ENCODE measurements around the gene GTF3C6.

The GTF3C6 gene

GRCh38 chr6:110939429-110940200 is 18.9 kb upstream of the GTF3C6 start:
- H3K4me3 ChIP-seq (ENCODE audit: low read depth, low read length): no peak overlapping the region
- TF ChIP-seq CTCF (IDR thresholded peaks at IDR 0.05; ENCODE audit: borderline replicate concordance, insufficient read depth, low read depth, low read length): no peak

- no peak for TF ChIP-seq CTCF (IDR thresholded peaks at IDR 0.05; ENCODE audit: borderline replicate concordance, insufficient read depth, low read depth, low read length)
- no peak overlapping the region for H3K4me3 ChIP-seq (ENCODE audit: low read depth, low read length)
These were observed 13.8 kb upstream of the GTF3C6 start for GRCh38 chr6:110944681-110945151.

- no peak for TF ChIP-seq CTCF (IDR thresholded peaks at IDR 0.05; ENCODE audit: borderline replicate concordance, insufficient read depth, low read depth, low read length)
- H3K4me3 ChIP-seq (ENCODE audit: low read depth, low read length): no peak overlapping the region
These were observed 12.0 kb upstream of the GTF3C6 start for GRCh38 chr6:110946498-110946897.

GRCh38 chr6:110949679-110950285 is 8.7 kb upstream of the GTF3C6 start:
- H3K4me3 ChIP-seq (ENCODE audit: low read depth, low read length): no peak overlapping the region
- no peak for TF ChIP-seq CTCF (IDR thresholded peaks at IDR 0.05; ENCODE audit: borderline replicate concordance, insufficient read depth, low read depth, low read length)

- no peak overlapping the region for H3K4me3 ChIP-seq (ENCODE audit: low read depth, low read length)
- TF ChIP-seq CTCF (IDR thresholded peaks at IDR 0.05; ENCODE audit: borderline replicate concordance, insufficient read depth, low read depth, low read length): no peak
These were observed 8.1 kb upstream of the GTF3C6 start for GRCh38 chr6:110950440-110950839.

- H3K4me3 ChIP-seq (ENCODE audit: low read depth, low read length): no peak overlapping the region
- TF ChIP-seq CTCF (IDR thresholded peaks at IDR 0.05; ENCODE audit: borderline replicate concordance, insufficient read depth, low read depth, low read length): no peak
These were observed 7.5 kb upstream of the GTF3C6 start for GRCh38 chr6:110951008-110951407.

Data from GM12875 (cell line).